H1 (cell line): ENCODE results near the gene MAP4K4. TPM values are rescaled to one million over a fixed set of nuclear protein-coding genes. Genes with fewer than 3 reads are reported as not detected.

Experiments
- CTCF ChIA-PET: fragments of 300-600 bp; sonication (Branson Sonifier 250); formaldehyde crosslinking; loops from one replicate; lab custom pipeline; 2021; ENCODE audit not compliant: partially characterized antibody; lab: Charles Lee
- POLR2A ChIA-PET: fragments of 300-600 bp; sonication (Branson Sonifier 250); formaldehyde crosslinking; loops from one replicate; lab custom pipeline; 2021; ENCODE audit warnings: inconsistent platforms; ENCODE audit not compliant: partially characterized antibody; lab: Charles Lee
- DNase-seq, 2 experiments: peaks; one replicate each; pipeline versions ENCODE4 v3.0.0 to v3.0.0-alpha.2; 2010 to 2022; ENCODE audit warnings: low spot score in 2 of 2, low read depth in 1 of 2, mixed read lengths in 1 of 2
- FAIRE-seq: peaks from 2 replicates; lab custom pipeline; 2011; peaks lifted over from hg19 to GRCh38; lab: Jason Lieb, UNC
- H2AFZ ChIP-seq: 2 replicates; pipeline ENCODE4 v1.8.1; 2012; ENCODE audit warnings: low read length, inconsistent platforms
- H2AK5ac ChIP-seq: 2 replicates; pipeline ENCODE4 v1.6.1; 2013; ENCODE audit warnings: low read depth, low read length
- H2BK120ac ChIP-seq: replicated peaks from 2 replicates; pipeline ENCODE3; 2013; ENCODE audit warnings: low read depth, low read length, inconsistent platforms
- H2BK12ac ChIP-seq: 2 replicates; pipeline ENCODE4 v1.6.1; 2013; ENCODE audit warnings: low read depth, low read length
- H2BK15ac ChIP-seq: 2 replicates; pipeline ENCODE4 v1.6.1; 2013; ENCODE audit warnings: low read length
- H2BK20ac ChIP-seq: 2 replicates; pipeline ENCODE4 v1.6.1; 2013; ENCODE audit warnings: low read length
- H2BK5ac ChIP-seq: 2 replicates; pipeline ENCODE4 v1.6.1; 2013; ENCODE audit warnings: low read depth, low read length
- H3K14ac ChIP-seq: 2 replicates; pipeline ENCODE4 v1.6.1; 2013; ENCODE audit warnings: inconsistent platforms; ENCODE audit not compliant: insufficient read length
- H3K18ac ChIP-seq: 2 replicates; pipeline ENCODE4 v1.6.1; 2013; ENCODE audit warnings: low read length; ENCODE audit errors: extremely low read depth
- H3K23ac ChIP-seq: 2 replicates; pipeline ENCODE4 v1.6.1; 2013; ENCODE audit warnings: inconsistent platforms; ENCODE audit not compliant: insufficient read length
- H3K23me2 ChIP-seq: 2 replicates; pipeline ENCODE4 v1.6.1; 2013; ENCODE audit warnings: low read depth, low read length
- H3K27ac ChIP-seq: 2 replicates; pipeline ENCODE4 v1.6.1; 2011; ENCODE audit warnings: low read depth, low read length, inconsistent platforms
- H3K27me3 ChIP-seq, 4 experiments: replicated peaks in 1 of 4; 1 replicate in 1 of 4; 2 replicates in 3 of 4; pipeline versions ENCODE4 v1.6.1 to v1.8.1; 2011 to 2013; ENCODE audit warnings: low read length in 3 of 4, mild to moderate bottlenecking in 3 of 4, inconsistent platforms in 2 of 4, mixed read lengths in 2 of 4, moderate library complexity in 1 of 4; ENCODE audit not compliant: control insufficient read depth in 3 of 4, insufficient read depth in 3 of 4; ENCODE audit errors: extremely low read depth in 1 of 4
- H3K36me3 ChIP-seq, 4 experiments: 2 replicates each; pipeline versions ENCODE4 v1.6.1 to v1.8.1; 2011 to 2013; ENCODE audit warnings: mild to moderate bottlenecking in 4 of 4, low read length in 3 of 4, moderate library complexity in 2 of 4, control low read depth in 1 of 4, inconsistent platforms in 1 of 4; ENCODE audit not compliant: insufficient read depth in 4 of 4, control insufficient read depth in 2 of 4
- H3K4ac ChIP-seq: replicated peaks from 2 replicates; pipeline ENCODE3; 2013; ENCODE audit warnings: low read length, low read depth, mixed read lengths, inconsistent platforms; ENCODE audit not compliant: insufficient read length
- H3K4me1 ChIP-seq, 4 experiments: replicated peaks in 1 of 4; 1 replicate in 1 of 4; 2 replicates in 3 of 4; pipeline versions ENCODE4 v1.6.1 to v1.8.1; 2011 to 2013; ENCODE audit warnings: low read length in 3 of 4, inconsistent platforms in 2 of 4, mixed read lengths in 1 of 4; ENCODE audit not compliant: insufficient read depth in 4 of 4, control insufficient read depth in 3 of 4
- H3K4me2 ChIP-seq, 2 experiments: 2 replicates each; pipeline versions ENCODE4 v1.6.1 to v1.8.1; 2011 to 2013; ENCODE audit warnings: low read depth in 2 of 2, low read length in 2 of 2, control low read depth in 1 of 2, inconsistent platforms in 1 of 2, mild to moderate bottlenecking in 1 of 2; ENCODE audit not compliant: insufficient read depth in 1 of 2
- H3K4me3 ChIP-seq, 4 experiments: fragments of 200-600, 300-600 bp in 1 of 4; sonication (generic), shearing (Covaris generic), sonication (Bioruptor Twin) in 1 of 4; 2 replicates each; pipeline versions ENCODE4 v1.5.1 to v1.8.1; 2011 to 2016; ENCODE audit warnings: low read length in 4 of 4, low read depth in 3 of 4, control low read depth in 2 of 4, inconsistent platforms in 2 of 4, mild to moderate bottlenecking in 2 of 4, mixed read lengths in 1 of 4, moderate library complexity in 1 of 4; ENCODE audit not compliant: insufficient read depth in 2 of 4; ENCODE audit errors: extremely low read depth in 1 of 4
- H3K56ac ChIP-seq: replicated peaks from 2 replicates; pipeline ENCODE3; 2013; ENCODE audit warnings: low read depth, mild to moderate bottlenecking, mixed read lengths, low read length, inconsistent platforms; ENCODE audit not compliant: insufficient read length
- H3K79me1 ChIP-seq: 2 replicates; pipeline ENCODE4 v1.6.1; 2013; ENCODE audit warnings: low read depth, low read length, control low read depth
- H3K79me2 ChIP-seq, 2 experiments: 2 replicates each; pipeline versions ENCODE4 v1.6.1 to v1.8.1; 2012 to 2013; ENCODE audit warnings: low read length in 2 of 2, mild to moderate bottlenecking in 2 of 2, inconsistent platforms in 1 of 2; ENCODE audit not compliant: insufficient read depth in 2 of 2, control insufficient read depth in 1 of 2
- H3K9ac ChIP-seq, 4 experiments: replicated peaks in 1 of 4; 1 replicate in 1 of 4; 2 replicates in 3 of 4; pipeline versions ENCODE4 v1.6.1 to v1.8.1; 2011 to 2013; ENCODE audit warnings: low read depth in 3 of 4, low read length in 3 of 4, control low read depth in 2 of 4, mild to moderate bottlenecking in 2 of 4, moderate library complexity in 2 of 4, inconsistent platforms in 1 of 4; ENCODE audit errors: extremely low read depth in 1 of 4
- H3K9me3 ChIP-seq, 2 experiments: 2 replicates each; pipeline versions ENCODE4 v1.6.1 to v1.8.1; 2012 to 2013; ENCODE audit warnings: mild to moderate bottlenecking in 2 of 2, moderate library complexity in 2 of 2, control low read depth in 1 of 2, inconsistent platforms in 1 of 2, low read depth in 1 of 2, low read length in 1 of 2, mixed read lengths in 1 of 2; ENCODE audit not compliant: insufficient read depth in 2 of 2
- H4K20me1 ChIP-seq, 2 experiments: replicated peaks in 1 of 2; 2 replicates each; pipeline versions ENCODE3 to v1.8.1; 2011 to 2013; ENCODE audit warnings: inconsistent platforms in 2 of 2, low read length in 2 of 2, mild to moderate bottlenecking in 1 of 2; ENCODE audit not compliant: insufficient read depth in 2 of 2, control insufficient read depth in 1 of 2
- H4K5ac ChIP-seq: 2 replicates; pipeline ENCODE4 v1.6.1; 2013; ENCODE audit warnings: low read length, low read depth, mixed read lengths, inconsistent platforms; ENCODE audit not compliant: insufficient read length
- H4K8ac ChIP-seq: 2 replicates; pipeline ENCODE4 v1.8.0; 2013; ENCODE audit warnings: mild to moderate bottlenecking, moderate library complexity, low read length, inconsistent platforms; ENCODE audit not compliant: insufficient read depth; ENCODE audit errors: extremely low read depth
- H4K91ac ChIP-seq: replicated peaks from 2 replicates; pipeline ENCODE3; 2013; ENCODE audit warnings: low read length, mixed read lengths, inconsistent platforms; ENCODE audit not compliant: insufficient read length
- BRCA1 ChIP-seq: IDR thresholded peaks from 2 replicates; pipeline ENCODE4 v1.6.1; 2012; ENCODE audit warnings: low read depth, low read length, improper control_type of control experiment
- CBX8 ChIP-seq: fragments of 300-800, 300-1000 bp; sonication (generic); IDR thresholded peaks from 2 replicates; pipeline ENCODE4 v1.7.1; 2016; ENCODE audit warnings: low read depth, low read length, borderline replicate concordance
- CTCF ChIP-seq, 3 experiments: IDR thresholded peaks; 1 replicate in 2 of 3; 2 replicates in 1 of 3; pipeline versions ENCODE4 v1.5.1 to v1.6.1; 2011; ENCODE audit warnings: low read length in 3 of 3, mild to moderate bottlenecking in 3 of 3, inconsistent platforms in 2 of 3, low read depth in 1 of 3, moderate library complexity in 1 of 3; ENCODE audit not compliant: insufficient read depth in 1 of 3; ENCODE audit errors: control extremely low read depth in 1 of 3
- NRF1 ChIP-seq: IDR thresholded peaks from 2 replicates; pipeline ENCODE4 v1.6.1; 2011; ENCODE audit warnings: mild to moderate bottlenecking, low read depth, low read length, improper control_type of control experiment
- POU5F1 ChIP-seq: IDR thresholded peaks from 2 replicates; pipeline ENCODE4 v1.6.1; 2011; ENCODE audit warnings: low read depth, mild to moderate bottlenecking, low read length, moderate library complexity
- RAD21 ChIP-seq, 2 experiments: IDR thresholded peaks in 1 of 2; conservative IDR thresholded peaks in 1 of 2; 2 replicates each; pipeline ENCODE4 v1.6.1; 2011; ENCODE audit warnings: low read depth in 2 of 2, low read length in 2 of 2, improper control_type of control experiment in 1 of 2, inconsistent platforms in 1 of 2, mild to moderate bottlenecking in 1 of 2, moderate library complexity in 1 of 2
- RNF2 ChIP-seq: fragments of 200-900, 300-1000 bp; sonication (generic); IDR thresholded peaks from 2 replicates; pipeline ENCODE4 v1.7.1; 2016; ENCODE audit warnings: borderline replicate concordance, low read depth, mild to moderate bottlenecking, antibody characterized with exemption, low read length; ENCODE audit not compliant: poor library complexity, severe bottlenecking; ENCODE audit errors: missing control alignments
- SIN3A ChIP-seq, 2 experiments: IDR thresholded peaks in 1 of 2; conservative IDR thresholded peaks in 1 of 2; 2 replicates each; pipeline ENCODE4 v1.6.1; 2011 to 2012; ENCODE audit warnings: low read length in 2 of 2, improper control_type of control experiment in 1 of 2, low read depth in 1 of 2, mild to moderate bottlenecking in 1 of 2
- WGBS, 2 experiments: shearing (Covaris generic) in 1 of 2; methylation state at CpG; one replicate each; pipeline versions ENCODE4 v1.1.6 to v1.1.7; 2013 to 2015; ENCODE audit warnings: low lambda C conversion rate in 2 of 2, mixed read lengths in 2 of 2, inconsistent platforms in 1 of 2, low coverage in 1 of 2, missing lambda C conversion rate in 1 of 2; ENCODE audit not compliant: insufficient replicate concordance in 2 of 2, insufficient coverage in 1 of 2, insufficient read length in 1 of 2; ENCODE audit errors: extremely low coverage in 1 of 2, missing lambda C conversion rate in 1 of 2; 5-methylcytosine and 5-hydroxymethylcytosine counted together
- polyA plus RNA-seq, 7 experiments: library from polyadenylated mRNA; depleted of rRNA in 3 of 7; stranded (reverse) in 5 of 7; unstranded in 2 of 7; fragments of >200 nt in 5 of 7; fragments of 200-250 nt in 2 of 7; gene quantifications; 1 replicate in 5 of 7; 2 replicates in 1 of 7; 4 replicates in 1 of 7; pipeline versions ENCODE4 v1.2.1 to v1.2.3, GENCODE V29; 2011 to 2013; ENCODE audit warnings: missing spikeins in 2 of 7, mixed read lengths in 2 of 7
- total RNA-seq: library from RNA; stranded (reverse); fragmentation: NEBNext Ultra II Directional; extraction: Animal tissue kit (Norgen Biotek cat#: 25700); gene quantifications from 2 replicates; pipeline ENCODE4 v1.2.1, GENCODE V29; 2021

The MAP4K4 gene
- total and polyA plus RNA-seq, 2 of the 8 experiments (the other 6 are each of a cell fraction or from before 2014, with no cell fraction given), result 53.2 to 138 TPM

- 65% methylated on average over 5 of the region's 5 CpGs; no CpG with 5 or more reads in 1 of the 2 experiments for WGBS, 2 experiments
- H3K18ac ChIP-seq, result no peak overlapping the region
- H3K4me2 ChIP-seq, result no peak overlapping the region
- no peak overlapping the region for H4K5ac ChIP-seq
- H2AK5ac ChIP-seq, result no peak overlapping the region
- H3K27me3 ChIP-seq, result no peaks in the 10 kb centered on the region
- no peak overlapping the region for H3K14ac ChIP-seq
- H3K79me2 ChIP-seq, result peaks cover 14 to 100% of the 10 kb centered on the region in 2 experiments
- H3K23ac ChIP-seq, result no peak overlapping the region
- ChIA-PET CTCF (interaction anchor here (0.7 to 3.6 kb wide), 32 partner anchors 8 to 383 kb away, joined by 3 to 14 read pairs (median 4); partner anchors contain the start of gene MAP4K4), POLR2A (no interaction called here)
- H2BK12ac ChIP-seq, result no peak overlapping the region
- H3K36me3 ChIP-seq, result no peaks in the 10 kb centered on the region
- H3K4me3 ChIP-seq, result no peak overlapping the region
- H2BK5ac ChIP-seq, result no peak overlapping the region
- no peak overlapping the region for H3K9ac ChIP-seq
- H3K4me1 ChIP-seq, result peaks cover 0 to 8% (median 3%) of the 10 kb centered on the region in 4 experiments; a peak in 5 of 7 replicates
- H2AFZ ChIP-seq, result no peak overlapping the region
- H3K56ac ChIP-seq, result no peak overlapping the region
- H2BK20ac ChIP-seq, result no peak overlapping the region
- H3K79me1 ChIP-seq, result peaks cover 4% of the 10 kb centered on the region; the same call in 1 of the 2 replicates
- no peak overlapping the region for H4K91ac ChIP-seq
- H4K8ac ChIP-seq, result no peak overlapping the region
- H4K20me1 ChIP-seq, result peaks cover 34 to 36% of the 10 kb centered on the region in 2 experiments
- DNase-seq, result peak in 1 of 2 experiments; percentile 63
- FAIRE-seq, result no peak
- H2BK15ac ChIP-seq, result no peak overlapping the region
- H3K4ac ChIP-seq, result no peak overlapping the region
- no peaks in the 10 kb centered on the region for H3K23me2 ChIP-seq
- H2BK120ac ChIP-seq, result no peak overlapping the region
- H3K27ac ChIP-seq, result no peak overlapping the region
- no peaks in the 10 kb centered on the region for H3K9me3 ChIP-seq
- TF ChIP-seq POU5F1 (no peak), CBX8 (no peak), BRCA1 (no peak), SIN3A (conservative IDR thresholded peaks at IDR 0.05 in 1 of 2, IDR thresholded peaks at IDR 0.05 in 1 of 2; ENCODE audit: low read depth in 1 of 2, low read length in 2 of 2) (no peak), CTCF (IDR thresholded peaks at IDR 0.05; ENCODE audit: control extremely low read depth in 1 of 3, insufficient read depth in 1 of 3, low read depth in 1 of 3, low read length in 3 of 3) (peak in 2 of 3 experiments; percentile 45 to 50; a peak in 3 of 4 replicates), RAD21 (IDR thresholded peaks at IDR 0.05 in 1 of 2, conservative IDR thresholded peaks at IDR 0.05 in 1 of 2; ENCODE audit: low read depth in 2 of 2, low read length in 2 of 2) (peak; percentile 60 to 62), RNF2 (no peak), NRF1 (no peak)
Observed at GRCh38 chr2:101725515-101726192, 28.1 kb downstream of the MAP4K4 start.
